ENCODE data around the gene PIM2.

GRCh38 chrX:48913605-48914366 is 5.0 kb downstream of the PIM2 start:
- TF ChIP-seq CTCF (IDR thresholded peaks at IDR 0.05) (no peak), POLR2AphosphoS5 (IDR thresholded peaks at IDR 0.05; ENCODE audit: insufficient read depth in 1 of 2, low read depth in 1 of 2) (no peak), POLR2A (IDR thresholded peaks at IDR 0.05) (no peak)
